HepG2 (cell line): ENCODE results near the gene BLOC1S1. TPM values are rescaled to one million over a fixed set of nuclear protein-coding genes. Genes with fewer than 3 reads are reported as not detected.

Experiments used
- ASH2L ChIP-seq: fragments of 300-600, 200-600 bp; sonication (generic); IDR thresholded peaks from 2 replicates; pipeline ENCODE4 v1.7.0; 2017; ENCODE audit warnings: low read depth, mild to moderate bottlenecking, moderate library complexity, mixed read lengths, low read length; ENCODE audit not compliant: insufficient read length
- CENPBD1 ChIP-seq: sonication (generic); formaldehyde crosslinking; IDR thresholded peaks from 2 replicates; pipeline ENCODE4 v1.8.0; 2022; ENCODE audit warnings: missing genetic modification reagents, low read depth, mild to moderate bottlenecking, borderline replicate concordance
- FOXC1 ChIP-seq: sonication (generic); formaldehyde crosslinking; IDR thresholded peaks from 2 replicates; pipeline ENCODE4 v1.8.0; 2022; ENCODE audit warnings: mild to moderate bottlenecking, missing genetic modification reagents, borderline replicate concordance
- GABPB1 ChIP-seq: IDR thresholded peaks from 2 replicates; pipeline ENCODE4 v1.6.1; 2016; ENCODE audit warnings: mild to moderate bottlenecking, missing genetic modification reagents, moderate library complexity, missing compliant biosample characterization
- GPN1 ChIP-seq: sonication (generic); formaldehyde crosslinking; IDR thresholded peaks from 2 replicates; pipeline ENCODE4 v1.5.1; 2020; ENCODE audit warnings: missing genetic modification reagents, borderline replicate concordance
- HHEX ChIP-seq: IDR thresholded peaks from 2 replicates; pipeline ENCODE4 v1.6.1; 2016; ENCODE audit warnings: control low read depth
- HNRNPLL ChIP-seq: fragments of 200-400 bp; formaldehyde crosslinking; IDR thresholded peaks from 2 replicates; pipeline ENCODE4 v1.6.1; 2017; ENCODE audit warnings: mild to moderate bottlenecking, low read depth, low read length; ENCODE audit not compliant: poor library complexity, severe bottlenecking
- IRF9 ChIP-seq: sonication (generic); formaldehyde crosslinking; IDR thresholded peaks from 2 replicates; pipeline ENCODE4 v1.8.0; 2022; ENCODE audit warnings: missing genetic modification reagents, mild to moderate bottlenecking, borderline replicate concordance
- KDM5A ChIP-seq: fragments of 200-600 bp; sonication (generic); IDR thresholded peaks from 2 replicates; pipeline ENCODE4 v1.7.0; 2018; ENCODE audit warnings: antibody characterized with exemption, mild to moderate bottlenecking, low read length, borderline replicate concordance
- KDM5B ChIP-seq: sonication (generic); formaldehyde crosslinking; IDR thresholded peaks from 2 replicates; pipeline ENCODE4 v1.4.0; 2020; ENCODE audit warnings: missing genetic modification reagents, mild to moderate bottlenecking, borderline replicate concordance
- MTERF4 ChIP-seq: sonication (generic); formaldehyde crosslinking; IDR thresholded peaks from 2 replicates; pipeline ENCODE4 v1.8.0; 2023; ENCODE audit warnings: mild to moderate bottlenecking, missing genetic modification reagents
- PAWR ChIP-seq: sonication (generic); formaldehyde crosslinking; IDR thresholded peaks from 2 replicates; pipeline ENCODE4 v1.4.0; 2020; ENCODE audit warnings: missing genetic modification reagents, mild to moderate bottlenecking, borderline replicate concordance
- SMC3 ChIP-seq: IDR thresholded peaks from 2 replicates; pipeline ENCODE4 v1.6.1; 2011; ENCODE audit warnings: low read length, improper control_type of control experiment
- SP4 ChIP-seq: sonication (generic); formaldehyde crosslinking; IDR thresholded peaks from 2 replicates; pipeline ENCODE4 v1.8.1; 2023; ENCODE audit warnings: mild to moderate bottlenecking, missing genetic modification reagents
- SRSF4 ChIP-seq: fragments of 200-400 bp; formaldehyde crosslinking; IDR thresholded peaks from one replicate; pipeline ENCODE4 v1.6.1; 2018; ENCODE audit warnings: mild to moderate bottlenecking, low read depth, low read length, moderate library complexity; ENCODE audit not compliant: poor library complexity, severe bottlenecking
- WIZ ChIP-seq: sonication (generic); formaldehyde crosslinking; IDR thresholded peaks from 2 replicates; pipeline ENCODE4 v1.5.1; 2020; ENCODE audit warnings: mild to moderate bottlenecking, missing genetic modification reagents
- XRCC5 ChIP-seq: fragments of 200-400 bp; formaldehyde crosslinking; optimal IDR thresholded peaks from 2 replicates; pipeline ENCODE3; 2017; ENCODE audit warnings: mild to moderate bottlenecking, low read length
- ZKSCAN1 ChIP-seq: fragments of 150-350 bp; IDR thresholded peaks from 2 replicates; pipeline ENCODE4 v1.6.1; 2014; ENCODE audit warnings: low read length
- ZNF18 ChIP-seq: sonication (generic); formaldehyde crosslinking; IDR thresholded peaks from 2 replicates; pipeline ENCODE4 v1.8.0; 2022; ENCODE audit warnings: mild to moderate bottlenecking, missing genetic modification reagents; ENCODE audit not compliant: insufficient replicate concordance
- ZNF567 ChIP-seq: sonication (generic); formaldehyde crosslinking; IDR thresholded peaks from 2 replicates; pipeline ENCODE4 v1.8.1; 2023; ENCODE audit warnings: mild to moderate bottlenecking, missing genetic modification reagents, borderline replicate concordance
- ZNF703 ChIP-seq: sonication (generic); formaldehyde crosslinking; IDR thresholded peaks from 2 replicates; pipeline ENCODE4 v1.5.1; 2020; ENCODE audit warnings: missing genetic modification reagents, mild to moderate bottlenecking, moderate library complexity, borderline replicate concordance
- ZNF777 ChIP-seq: sonication (generic); formaldehyde crosslinking; IDR thresholded peaks from 2 replicates; pipeline ENCODE4 v1.4.0; 2020; ENCODE audit warnings: missing genetic modification reagents
- ZSCAN25 ChIP-seq: sonication (generic); formaldehyde crosslinking; IDR thresholded peaks from 2 replicates; pipeline ENCODE4 v1.8.0; 2022; ENCODE audit warnings: mild to moderate bottlenecking, missing genetic modification reagents
- ZSCAN31 ChIP-seq: sonication (generic); formaldehyde crosslinking; IDR thresholded peaks from 2 replicates; pipeline ENCODE4 v1.5.0; 2020; ENCODE audit warnings: low read depth, mild to moderate bottlenecking, missing genetic modification reagents
- ZZZ3 ChIP-seq: sonication (generic); formaldehyde crosslinking; IDR thresholded peaks from 2 replicates; pipeline ENCODE4 v1.4.0; 2020; ENCODE audit warnings: missing genetic modification reagents, mild to moderate bottlenecking, borderline replicate concordance
- polyA plus RNA-seq, 8 experiments: library from polyadenylated mRNA; depleted of rRNA in 3 of 8; stranded (reverse) in 7 of 8; unstranded in 1 of 8; fragments of >200 nt; fragmentation: Illumina TruSeq in 4 of 8; extraction: Trizol in 4 of 8; gene quantifications; 2 replicates each; pipeline versions ENCODE4 v1.2.1 to v1.2.3, GENCODE V29; 2011 to 2016; ENCODE audit warnings: low read depth in 4 of 8, missing spikeins in 1 of 8, mixed read lengths in 1 of 8; ENCODE audit not compliant: insufficient read depth in 1 of 8
- total RNA-seq, 5 experiments: library from RNA; depleted of rRNA; stranded (reverse); fragments of >200 nt; fragmentation: Illumina TruSeq; extraction: Trizol; gene quantifications; 2 replicates each; pipeline ENCODE4 v1.2.3, GENCODE V29; 2016; ENCODE audit warnings: low read depth in 1 of 5

The BLOC1S1 gene
- total and polyA plus RNA-seq, 2 of the 13 experiments (the other 11 are each of a cell fraction or from before 2014, with no cell fraction given), result 55.1 to 95.3 TPM

GRCh38 chr12:55715833-55716581, at the start of gene BLOC1S1 (continued):
- TF ChIP-seq XRCC5 (no peak), SRSF4 (no peak), GPN1 (CRISPR knock-in tag) (no peak), ZNF703 (CRISPR knock-in tag) (no peak), PAWR (CRISPR knock-in tag) (no peak), CENPBD1 (CRISPR knock-in tag) (0 out of 2 replicates have a peak, but pooled peaks have one; percentile 86), HNRNPLL (peak; percentile 15), IRF9 (CRISPR knock-in tag) (peak; percentile 84; the same call in 1 of the 2 replicates), SP4 (peak; percentile 88; the same call in 1 of the 2 replicates), ZNF18 (CRISPR knock-in tag) (peak; percentile 78), ASH2L (peak; percentile 95), SMC3 (no peak), ZNF777 (CRISPR knock-in tag) (peak; percentile 83), ZSCAN31 (CRISPR knock-in tag) (no peak; the same call in 1 of the 2 replicates), KDM5A (peak; percentile 99), ZSCAN25 (no peak), KDM5B (CRISPR knock-in tag) (peak; percentile 78; the same call in 1 of the 2 replicates), MTERF4 (CRISPR knock-in tag) (no peak; the same call in 1 of the 2 replicates), ZNF567 (CRISPR knock-in tag) (no peak), GABPB1 (peak; percentile 95), HHEX (no peak), WIZ (CRISPR knock-in tag) (no peak), ZZZ3 (peak; percentile 76), FOXC1 (peak; percentile 71; the same call in 1 of the 2 replicates), ZKSCAN1 (no peak)
